ENCODE results near the gene HTRA3.

The HTRA3 gene

GRCh38 chr4:8234715-8235114, 34.8 kb upstream of the HTRA3 start:
- no peak for DNase-seq (ENCODE audit: low read depth)

- DNase-seq (ENCODE audit: low read depth), result no peak
Observed at GRCh38 chr4:8235224-8235623, 34.3 kb upstream of the HTRA3 start.

- no peak for DNase-seq (ENCODE audit: low read depth)
Observed at GRCh38 chr4:8235686-8236085, 33.9 kb upstream of the HTRA3 start.

GRCh38 chr4:8236106-8236919, 33.2 kb upstream of the HTRA3 start:
- no peak for DNase-seq (ENCODE audit: low read depth)

- DNase-seq (ENCODE audit: low read depth), result no peak
Observed at GRCh38 chr4:8236920-8237195, 32.7 kb upstream of the HTRA3 start.

GRCh38 chr4:8237256-8237989, 32.1 kb upstream of the HTRA3 start:
- DNase-seq (ENCODE audit: low read depth), result no peak

GRCh38 chr4:8238036-8238511, 31.5 kb upstream of the HTRA3 start:
- peak; percentile 33 for DNase-seq (ENCODE audit: low read depth)

- no peak for DNase-seq (ENCODE audit: low read depth)
Observed at GRCh38 chr4:8238515-8239053, 31.0 kb upstream of the HTRA3 start.

- DNase-seq (ENCODE audit: low read depth), result no peak
Observed at GRCh38 chr4:8239226-8239625, 30.3 kb upstream of the HTRA3 start.

GRCh38 chr4:8239661-8240060, 29.9 kb upstream of the HTRA3 start:
- no peak for DNase-seq (ENCODE audit: low read depth)

- DNase-seq (ENCODE audit: low read depth), result no peak
Observed at GRCh38 chr4:8240211-8241041, 29.1 kb upstream of the HTRA3 start.

GRCh38 chr4:8241211-8241779, 28.3 kb upstream of the HTRA3 start:
- no peak for DNase-seq (ENCODE audit: low read depth)

- peak; percentile 66 for DNase-seq (ENCODE audit: low read depth)
Observed at GRCh38 chr4:8241895-8242696, 27.5 kb upstream of the HTRA3 start.

GRCh38 chr4:8242782-8243560, 26.6 kb upstream of the HTRA3 start:
- DNase-seq (ENCODE audit: low read depth), result no peak

- no peak for DNase-seq (ENCODE audit: low read depth)
Observed at GRCh38 chr4:8244001-8244757, 25.4 kb upstream of the HTRA3 start.

GRCh38 chr4:8244931-8245460, 24.6 kb upstream of the HTRA3 start:
- DNase-seq (ENCODE audit: low read depth), result no peak

- DNase-seq (ENCODE audit: low read depth), result no peak
Observed at GRCh38 chr4:8245884-8246833, 23.4 kb upstream of the HTRA3 start.
